Measurements from ENCODE around the gene ZNF710.

- no peak for TF ChIP-seq CTCF (IDR thresholded peaks at IDR 0.05; ENCODE audit: insufficient read depth, low read depth, low read length)
- no peak for TF ChIP-seq EZH2 (IDR thresholded peaks at IDR 0.05; ENCODE audit: insufficient read depth, low read length)
Observed at GRCh38 chr15:90007076-90007460, 5.9 kb downstream of the ZNF710 start.
